T-cell (primary cell): ENCODE data around the gene STAT5B. TPM values are rescaled to one million over a fixed set of nuclear protein-coding genes. Genes with fewer than 3 reads are reported as not detected.
"Not testable (repeated sequence)": the region's sequence is repeated elsewhere in the genome, so short reads cannot be mapped to it uniquely, and the experiment has no call there.

ENCODE experiments used
- ATAC-seq, 4 experiments: fragments of 200-7000 bp in 3 of 4; fragments of 150-1000 bp in 1 of 4; cut with Tn5 transposase; replicated peaks in 1 of 4; 1 replicate in 3 of 4; 2 replicates in 1 of 4; pipeline ENCODE4 v1.10.0; 2021; ENCODE audit warnings: moderate library complexity in 3 of 4, mild to moderate bottlenecking in 2 of 4, moderate number of reproducible peaks in 1 of 4
- CTCF ChIA-PET, 2 donors: fragments of 300-600 bp; sonication (Branson Sonifier 250); formaldehyde crosslinking; loops; one replicate each; lab custom pipeline; 2022; ENCODE audit warnings: antibody characterized with exemption in 2 of 2; lab: Charles Lee
- POLR2A ChIA-PET, 2 donors: fragments of 300-600 bp; sonication (Branson Sonifier 250); formaldehyde crosslinking; loops; one replicate each; lab custom pipeline; 2022; ENCODE audit warnings: antibody characterized with exemption in 2 of 2; lab: Charles Lee
- DNase-seq, 35 experiments: peaks; one replicate each; pipeline versions ENCODE4 v3.0.0 to v3.0.0-alpha.2; 2013 to 2023
- H3K27ac ChIP-seq: one replicate; pipeline ENCODE4 v1.5.1; 2013; ENCODE audit warnings: low read length
- H3K27me3 ChIP-seq, 2 experiments: replicated peaks in 1 of 2; 1 replicate in 1 of 2; 2 replicates in 1 of 2; pipeline versions ENCODE4 v1.6.1 to v1.7.0; 2013; ENCODE audit warnings: low read length in 1 of 2, mixed read lengths in 1 of 2; ENCODE audit not compliant: control insufficient read depth in 2 of 2, insufficient read depth in 2 of 2; ENCODE audit errors: extremely low read depth in 1 of 2
- H3K36me3 ChIP-seq, 2 donors: 1 replicate in 1 of 2; 2 replicates in 1 of 2; pipeline versions ENCODE4 v1.6.1 to v1.7.0; 2013; ENCODE audit warnings: low read length in 1 of 2; ENCODE audit not compliant: control insufficient read depth in 2 of 2, insufficient read depth in 1 of 2; ENCODE audit errors: extremely low read depth in 1 of 2
- H3K4me1 ChIP-seq, 2 experiments: 1 replicate in 1 of 2; 2 replicates in 1 of 2; pipeline versions ENCODE4 v1.6.1 to v1.7.0; 2013; ENCODE audit warnings: low read length in 2 of 2, mixed read lengths in 1 of 2; ENCODE audit not compliant: insufficient read depth in 2 of 2, control insufficient read depth in 1 of 2; ENCODE audit errors: extremely low read depth in 1 of 2
- H3K4me3 ChIP-seq, 2 donors: 1 replicate in 1 of 2; 2 replicates in 1 of 2; pipeline versions ENCODE4 v1.5.1 to v1.7.0; 2013; ENCODE audit warnings: mild to moderate bottlenecking in 2 of 2, low read length in 1 of 2, moderate library complexity in 1 of 2; ENCODE audit not compliant: control insufficient read depth in 1 of 2; ENCODE audit errors: extremely low read depth in 1 of 2
- H3K9me3 ChIP-seq: 2 replicates; pipeline ENCODE4 v1.7.0; 2013
- H3K27ac Mint-ChIP-seq, 2 donors: one replicate each; pipeline ENCODE4 v1.8.0; 2020 to 2021; ENCODE audit warnings: mild to moderate bottlenecking in 2 of 2, mixed read lengths in 2 of 2
- H3K27me3 Mint-ChIP-seq, 2 donors: one replicate each; pipeline ENCODE4 v1.8.0; 2021 to 2022; ENCODE audit warnings: mixed read lengths in 2 of 2
- H3K36me3 Mint-ChIP-seq: one replicate; pipeline ENCODE4 v1.8.0; 2021; ENCODE audit warnings: mixed read lengths
- H3K4me1 Mint-ChIP-seq, 3 donors: one replicate each; pipeline ENCODE4 v1.8.0; 2020 to 2022; ENCODE audit warnings: mixed read lengths in 3 of 3, mild to moderate bottlenecking in 1 of 3
- H3K4me3 Mint-ChIP-seq, 3 donors: one replicate each; pipeline ENCODE4 v1.8.0; 2020 to 2022; ENCODE audit warnings: mild to moderate bottlenecking in 3 of 3, mixed read lengths in 3 of 3, moderate library complexity in 3 of 3
- H3K9me3 Mint-ChIP-seq, 3 donors: one replicate each; pipeline ENCODE4 v1.8.0; 2020 to 2022; ENCODE audit warnings: mixed read lengths in 3 of 3
- WGBS: methylation state at CpG from one replicate; pipeline ENCODE4 v1.1.5; 2013; ENCODE audit warnings: missing lambda C conversion rate; ENCODE audit not compliant: insufficient coverage; 5-methylcytosine and 5-hydroxymethylcytosine counted together
- total RNA-seq, 35 experiments: library from RNA in 6 of 35; stranded (reverse) in 6 of 35; fragments of 120-200 nt in 1 of 35; gene quantifications; one replicate each; pipeline versions ENCODE4 v1.2.1 to v1.2.4 and lab custom pipeline; 2013 to 2026

Gene STAT5B
- total RNA-seq, 5 donors from 2014 or later (not counting 1 experiment from before 2014, with no cell fraction given): 178 to 205 (median 186) TPM

DNA sequence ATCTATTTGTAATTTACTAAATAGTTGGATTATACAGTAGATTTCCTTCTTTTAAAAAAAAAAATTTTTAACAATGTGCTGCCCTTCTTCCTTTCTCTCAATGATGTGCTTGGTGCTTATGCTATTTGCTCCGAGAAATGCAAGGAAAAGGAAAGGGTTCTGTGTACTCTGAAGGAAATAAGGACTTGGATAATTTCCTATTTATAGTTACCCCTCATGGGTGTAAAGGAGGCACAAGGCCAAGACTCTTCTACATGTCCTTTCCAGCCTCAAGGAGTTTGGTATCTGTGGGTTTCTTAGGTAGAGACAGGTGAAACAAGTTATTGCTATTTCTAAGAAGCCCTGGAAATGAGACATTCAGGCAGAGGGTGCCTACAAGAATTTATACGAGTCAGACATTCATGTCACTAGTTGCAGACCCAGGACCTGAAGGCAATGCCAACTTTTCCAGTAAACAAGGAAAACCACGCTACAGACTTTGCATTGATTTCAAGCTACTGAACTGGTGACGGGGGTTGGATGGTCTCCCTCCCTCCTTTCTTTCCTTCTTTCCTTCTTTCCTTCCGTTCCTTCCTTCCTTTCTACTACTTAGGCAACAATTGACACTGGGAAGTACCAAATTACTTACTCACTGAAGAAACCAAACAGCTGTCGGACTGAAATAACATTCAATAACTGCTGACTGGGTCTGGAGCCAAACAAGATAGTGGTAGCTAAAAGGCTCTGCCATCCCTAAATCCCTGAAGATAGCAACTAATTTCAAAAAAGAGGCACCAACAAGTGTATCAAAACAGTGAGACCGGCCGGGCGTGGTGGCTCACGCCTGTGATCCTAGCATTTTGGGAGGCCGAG, 48.1 kb downstream of the STAT5B start:
- Mint-ChIP-seq H3K27me3 (no peaks in the 10 kb centered on the region), H3K4me3 (no peak overlapping the region), H3K9me3 (no peaks in the 10 kb centered on the region), H3K36me3 (peaks cover 26% of the 10 kb centered on the region), H3K4me1 (peaks cover 12 to 25% (median 24%) of the 10 kb centered on the region in 3 donors), H3K27ac (peak overlapping the region in 1 of 2 donors; percentile 4)
- DNase-seq (no peak), ATAC-seq (no peak)
- H3K36me3 ChIP-seq: peaks cover 8 to 50% of the 10 kb centered on the region in 2 donors
- ChIA-PET CTCF (no interaction called here), POLR2A (no interaction called here)
- no peaks in the 10 kb centered on the region for H3K9me3 ChIP-seq
- H3K27me3 ChIP-seq: no peaks in the 10 kb centered on the region
- WGBS: 94% methylated on average over 10 of the region's 11 CpGs
- no peak overlapping the region for H3K27ac ChIP-seq
- no peak overlapping the region for H3K4me3 ChIP-seq
- peaks cover 0 to 4% of the 10 kb centered on the region in 2 experiments for H3K4me1 ChIP-seq

DNA sequence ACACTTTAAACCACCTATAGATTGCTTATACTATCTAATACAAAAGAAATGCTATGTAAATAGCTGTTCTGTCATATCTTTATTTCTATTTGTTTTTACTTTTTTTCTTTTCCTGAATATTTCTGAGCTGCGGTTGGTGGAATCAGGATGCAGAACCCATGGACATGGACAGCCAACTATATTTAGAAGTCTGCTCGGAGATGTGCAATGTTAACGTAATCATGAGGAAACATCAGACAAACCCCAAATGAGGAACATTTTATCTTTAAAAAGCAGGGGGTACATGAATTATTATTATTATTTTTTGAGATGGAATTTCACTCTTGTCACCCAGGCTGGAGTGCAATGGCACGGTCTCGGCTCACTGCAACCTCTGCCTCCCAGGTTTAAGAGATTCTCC, 50.5 kb downstream of the STAT5B start:
- no peaks in the 10 kb centered on the region for H3K27me3 ChIP-seq
- CTCF ChIA-PET: no interaction called here
- POLR2A ChIA-PET: no interaction called here
- H3K9me3 Mint-ChIP-seq: no peaks in the 10 kb centered on the region
- H3K36me3 Mint-ChIP-seq: peaks cover 35% of the 10 kb centered on the region
- H3K4me1 ChIP-seq: peaks cover 0 to 7% of the 10 kb centered on the region in 2 experiments
- H3K4me3 Mint-ChIP-seq: no peak overlapping the region
- ATAC-seq (no peak), DNase-seq (no peak)
- H3K27ac ChIP-seq: no peak overlapping the region
- H3K27me3 Mint-ChIP-seq: no peaks in the 10 kb centered on the region
- no CpG with 5 or more reads among the region's 5 CpGs for WGBS
- H3K27ac Mint-ChIP-seq: peak overlapping the region in 1 of 2 donors; percentile 28
- no peak overlapping the region for H3K4me3 ChIP-seq
- H3K4me1 Mint-ChIP-seq: peaks cover 14 to 21% (median 16%) of the 10 kb centered on the region in 3 donors
- H3K9me3 ChIP-seq: no peaks in the 10 kb centered on the region
- H3K36me3 ChIP-seq: peaks cover 8 to 59% of the 10 kb centered on the region in 2 donors

DNA sequence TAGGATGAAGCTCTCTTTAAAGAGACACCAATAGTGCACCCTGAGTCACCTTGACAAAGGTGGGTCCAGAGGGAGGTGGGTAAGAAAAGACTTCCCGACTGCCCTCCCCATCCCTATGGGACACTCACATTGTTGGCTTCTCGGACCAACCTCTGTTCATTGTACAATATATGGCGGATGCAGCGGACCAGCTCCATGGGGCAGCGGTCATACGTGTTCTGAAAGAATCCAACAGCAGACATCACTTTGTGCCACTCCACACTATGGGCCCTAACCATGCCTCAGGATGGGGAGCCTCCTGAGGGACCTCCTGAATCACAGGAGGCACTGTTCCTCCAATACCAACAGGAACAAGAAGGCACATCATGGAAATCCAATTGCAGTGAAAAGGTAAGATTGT, 51.5 kb downstream of the STAT5B start:
- ATAC-seq: no peak
- ChIA-PET CTCF (no interaction called here), POLR2A (interaction anchor here in 1 of 2 donors (0.6 kb wide), 1 partner anchor 189 kb away, joined by 15 read pairs; no protein-coding TSS in a partner anchor)
- no peaks in the 10 kb centered on the region for H3K9me3 Mint-ChIP-seq
- 98% methylated on average over 5 of the region's 6 CpGs for WGBS
- H3K4me1 Mint-ChIP-seq: peaks cover 7 to 14% (median 14%) of the 10 kb centered on the region in 3 donors
- H3K36me3 Mint-ChIP-seq: peaks cover 30% of the 10 kb centered on the region
- peaks cover 0 to 5% of the 10 kb centered on the region in 2 experiments for H3K4me1 ChIP-seq
- H3K27me3 Mint-ChIP-seq: no peaks in the 10 kb centered on the region
- H3K4me3 Mint-ChIP-seq: no peak overlapping the region
- no peak overlapping the region for H3K27ac ChIP-seq
- no peak for DNase-seq
- no peak overlapping the region for H3K4me3 ChIP-seq
- H3K27ac Mint-ChIP-seq: peak overlapping the region in 1 of 2 donors; percentile 48
- H3K9me3 ChIP-seq: no peaks in the 10 kb centered on the region
- H3K36me3 ChIP-seq: peaks cover 11 to 69% of the 10 kb centered on the region in 2 donors
- H3K27me3 ChIP-seq: no peaks in the 10 kb centered on the region

DNA sequence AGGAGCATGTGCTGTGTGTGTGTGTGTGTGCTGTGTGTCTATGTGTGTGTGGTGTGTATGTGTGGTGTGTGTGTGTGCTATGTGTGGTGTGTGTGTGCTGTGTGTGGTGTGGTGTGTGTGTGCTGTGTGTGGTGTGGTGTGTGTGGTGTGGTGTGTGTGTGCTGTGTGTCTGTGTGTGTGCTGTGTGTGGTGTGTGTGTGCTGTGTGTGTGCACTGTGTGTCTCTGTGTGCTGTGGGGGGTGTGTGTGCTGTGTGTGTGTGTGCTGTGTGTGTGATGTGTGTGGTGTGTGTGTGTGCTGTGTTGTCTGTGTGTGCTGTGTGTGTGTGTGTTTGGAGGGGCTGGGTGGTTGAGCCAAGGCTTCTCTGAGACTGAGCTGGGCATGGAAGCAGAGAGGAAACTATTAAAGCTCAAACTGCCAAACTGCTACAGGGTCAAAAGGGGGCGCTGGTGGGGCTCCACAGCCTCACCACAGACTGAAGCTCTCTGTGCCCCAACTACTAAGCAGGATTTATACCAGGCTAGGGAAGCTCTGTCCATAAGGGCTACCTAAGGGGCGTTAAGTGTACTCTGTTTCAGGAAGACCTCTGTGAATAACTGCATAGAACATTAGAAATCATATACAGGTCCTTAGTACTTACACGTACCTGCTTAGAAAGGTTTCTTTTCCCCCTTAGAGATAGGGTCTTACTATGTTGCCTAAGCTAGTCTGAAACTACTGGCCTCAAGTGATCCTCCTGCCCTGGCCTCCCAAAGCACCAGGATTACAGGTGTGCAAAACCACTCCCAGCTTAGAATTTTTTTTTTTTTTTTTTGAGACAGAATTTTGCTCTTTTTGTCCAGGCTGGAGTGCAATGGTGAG, 54.1 kb downstream of the STAT5B start:
- no peaks in the 10 kb centered on the region for H3K9me3 ChIP-seq
- ChIA-PET POLR2A (interaction anchor here (0.6 to 0.9 kb wide), 5 partner anchors 26 to 68 kb away, joined by 3 to 7 read pairs (median 4); partner anchors contain the start of gene STAT5A (in 1 of the 2)), CTCF (interaction anchor here (0.5 to 2.1 kb wide), 35 partner anchors 14 to 308 kb away, joined by 3 to 25 read pairs (median 5); partner anchors contain the start of gene STAT5A (in 1 of the 2))
- peaks cover 4 to 68% of the 10 kb centered on the region in 2 donors for H3K36me3 ChIP-seq
- Mint-ChIP-seq H3K27me3 (no peaks in the 10 kb centered on the region), H3K4me1 (peaks cover 0 to 14% (median 10%) of the 10 kb centered on the region in 3 donors), H3K4me3 (no peak overlapping the region), H3K9me3 (no peaks in the 10 kb centered on the region), H3K36me3 (peaks cover 36% of the 10 kb centered on the region), H3K27ac (peak overlapping the region; percentile 29 to 31)
- peaks cover 0 to 5% of the 10 kb centered on the region in 2 experiments for H3K4me1 ChIP-seq
- no peaks in the 10 kb centered on the region for H3K27me3 ChIP-seq
- DNase-seq (peak; percentile 7 to 85 (median 57)), ATAC-seq (peak; percentile 87 to 95 (median 90))
- WGBS: 0% methylated on average over 1 of the region's 3 CpGs
- H3K4me3 ChIP-seq: no peak overlapping the region
- no peak overlapping the region for H3K27ac ChIP-seq

DNA sequence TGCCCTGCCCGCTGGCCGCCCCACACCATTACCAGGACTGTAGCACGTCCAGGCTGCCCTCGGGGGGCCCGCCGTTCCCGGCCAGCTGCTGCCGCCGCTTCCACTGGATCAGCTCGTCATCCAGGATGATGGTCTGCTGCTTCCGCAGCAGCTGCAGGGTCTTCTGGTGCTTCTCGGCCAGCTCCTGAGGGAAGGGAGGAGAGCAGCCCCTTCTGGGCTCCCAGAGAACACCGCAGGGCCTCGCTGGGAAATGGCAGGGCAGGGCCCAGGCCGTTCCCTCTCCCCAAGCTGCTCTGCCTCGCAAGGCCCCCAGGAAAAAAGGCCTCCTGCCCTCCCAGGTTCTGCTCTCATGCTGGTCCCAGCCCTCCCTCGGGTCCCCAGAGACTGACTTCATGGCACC, 56.9 kb downstream of the STAT5B start:
- ATAC-seq, CTCF ChIA-PET: not testable (repeated sequence)

DNA sequence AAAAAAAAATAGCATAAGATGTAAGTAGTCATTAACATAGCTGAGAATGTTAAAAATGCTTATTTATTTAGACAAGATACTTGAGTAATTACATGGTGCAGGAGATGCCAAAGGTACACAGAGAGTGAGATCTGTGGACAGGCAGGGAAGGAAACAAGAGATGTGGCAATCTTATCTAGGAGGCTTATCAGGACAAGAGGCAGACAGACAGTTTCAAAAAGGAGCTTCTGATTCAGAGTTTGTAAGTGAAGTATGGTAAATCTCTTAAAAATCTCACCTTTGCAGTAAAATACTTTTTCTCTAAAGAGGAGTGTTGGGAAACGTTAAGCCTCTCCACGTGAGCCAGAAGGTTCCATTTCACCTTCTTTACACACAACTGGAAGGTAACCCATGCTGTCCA, 62.0 kb downstream of the STAT5B start:
- Histone ChIP-seq H3K36me3 (peaks cover 23 to 90% of the 10 kb centered on the region in 2 donors), H3K4me1 (no peaks in the 10 kb centered on the region), H3K27me3 (no peaks in the 10 kb centered on the region), H3K9me3 (no peaks in the 10 kb centered on the region), H3K4me3 (no peak overlapping the region), H3K27ac (no peak overlapping the region)
- Mint-ChIP-seq H3K36me3 (peaks cover 50% of the 10 kb centered on the region), H3K27ac (no peak overlapping the region), H3K27me3 (no peaks in the 10 kb centered on the region), H3K4me3 (no peak overlapping the region), H3K9me3 (no peaks in the 10 kb centered on the region), H3K4me1 (no peaks in the 10 kb centered on the region)
- DNase-seq: no peak
- no CpG with 5 or more reads among the region's 2 CpGs for WGBS
- POLR2A ChIA-PET: interaction anchor here in 1 of 2 donors (0.6 kb wide), 1 partner anchor 34 kb away, joined by 4 read pairs; no protein-coding TSS in a partner anchor
- ATAC-seq: no peak
- CTCF ChIA-PET: no interaction called here

More for the DNA sequence above, 56.9 kb downstream of the STAT5B start:
- H3K27ac ChIP-seq, DNase-seq, H3K9me3 ChIP-seq, H3K4me3 Mint-ChIP-seq, H3K4me3 ChIP-seq, H3K27me3 Mint-ChIP-seq, H3K27ac Mint-ChIP-seq, H3K4me1 ChIP-seq, H3K9me3 Mint-ChIP-seq, H3K27me3 ChIP-seq: not testable (repeated sequence)
- Mint-ChIP-seq H3K4me1 (peaks cover 0 to 11% (median 7%) of the 10 kb centered on the region in 3 donors), H3K36me3 (peaks cover 45% of the 10 kb centered on the region)
- no CpG with 5 or more reads among the region's 17 CpGs for WGBS
- POLR2A ChIA-PET: interaction anchor here in 1 of 2 donors (0.5 kb wide), 1 partner anchor 98 kb away, joined by 3 read pairs; no protein-coding TSS in a partner anchor
- H3K36me3 ChIP-seq: peaks cover 10 to 78% of the 10 kb centered on the region in 2 donors
